IMR-90 (cell line): Measurements from ENCODE around the gene ROBO2. TPM values are rescaled to one million over a fixed set of nuclear protein-coding genes. Genes with fewer than 3 reads are reported as not detected.

Source experiments
- ATAC-seq: fragments of 200-7000 bp; cut with Tn5 transposase; 2 replicates; pipeline ENCODE4 v1.9.1; 2020; ENCODE audit warnings: low read depth, mild to moderate bottlenecking, moderate library complexity
- BruUV-seq: library from RNA; stranded (reverse); fragments of 400-500 nt; replicated peaks from 2 replicates; lab custom pipeline; 2021; lab: Mats Ljungman, UMichigan
- CTCF ChIA-PET: fragments of 300-600 bp; formaldehyde crosslinking; extraction: SDS; loops from one replicate; lab custom pipeline; 2021; ENCODE audit warnings: antibody characterized with exemption; lab: Yijun Ruan, JAX
- POLR2A ChIA-PET: fragments of 300-600 bp; sonication (Branson Sonifier 250); formaldehyde crosslinking; loops from one replicate; lab custom pipeline; 2022; ENCODE audit warnings: antibody characterized with exemption; ENCODE audit not compliant: unreplicated experiment; lab: Charles Lee
- DNase-seq: peaks from one replicate; pipeline ENCODE4 v3.0.0; 2013
- H2AFZ ChIP-seq: replicated peaks from 2 replicates; pipeline ENCODE3; 2013; ENCODE audit warnings: low read length, mild to moderate bottlenecking; ENCODE audit not compliant: poor library complexity
- H2AK5ac ChIP-seq: 2 replicates; pipeline ENCODE4 v1.6.1; 2013; ENCODE audit warnings: low read depth, low read length, inconsistent platforms
- H2AK9ac ChIP-seq: replicated peaks from 2 replicates; pipeline ENCODE3; 2013; ENCODE audit warnings: mild to moderate bottlenecking, low read depth, low read length, moderate library complexity; ENCODE audit not compliant: poor library complexity
- H2BK120ac ChIP-seq: 2 replicates; pipeline ENCODE4 v1.6.1; 2013; ENCODE audit warnings: low read depth, low read length, inconsistent platforms
- H2BK15ac ChIP-seq: 3 replicates; pipeline ENCODE4 v1.6.1; 2013; ENCODE audit warnings: low read depth, low read length, inconsistent platforms
- H2BK20ac ChIP-seq: 2 replicates; pipeline ENCODE4 v1.6.1; 2013; ENCODE audit warnings: low read depth, mild to moderate bottlenecking, inconsistent platforms, low read length, moderate library complexity
- H2BK5ac ChIP-seq: 2 replicates; pipeline ENCODE4 v1.6.1; 2013; ENCODE audit warnings: mild to moderate bottlenecking, low read depth, low read length, inconsistent platforms; ENCODE audit not compliant: poor library complexity, severe bottlenecking
- H3K14ac ChIP-seq: replicated peaks from 2 replicates; pipeline ENCODE4 v1.6.1; 2013; ENCODE audit warnings: low read depth, low read length, inconsistent platforms
- H3K18ac ChIP-seq: 2 replicates; pipeline ENCODE4 v1.6.1; 2013; ENCODE audit warnings: low read depth, low read length, control low read depth
- H3K23ac ChIP-seq: 2 replicates; pipeline ENCODE4 v1.6.1; 2013; ENCODE audit warnings: low read depth, low read length, inconsistent platforms
- H3K27ac ChIP-seq: 2 replicates; pipeline ENCODE4 v1.5.1; 2013; ENCODE audit warnings: mild to moderate bottlenecking, control low read depth, low read length; ENCODE audit not compliant: insufficient read depth
- H3K27me3 ChIP-seq: 2 replicates; pipeline ENCODE4 v1.6.1; 2013; ENCODE audit warnings: low read length; ENCODE audit not compliant: control insufficient read depth, insufficient read depth
- H3K36me3 ChIP-seq: 2 replicates; pipeline ENCODE4 v1.6.1; 2013; ENCODE audit warnings: low read length, mixed read lengths; ENCODE audit not compliant: control insufficient read depth, insufficient read depth
- H3K4ac ChIP-seq: 2 replicates; pipeline ENCODE4 v1.6.1; 2013; ENCODE audit warnings: low read depth, low read length, inconsistent platforms
- H3K4me1 ChIP-seq: 2 replicates; pipeline ENCODE4 v1.6.1; 2013; ENCODE audit warnings: low read length, mixed read lengths; ENCODE audit not compliant: control insufficient read depth, insufficient read depth
- H3K4me2 ChIP-seq: 2 replicates; pipeline ENCODE4 v1.6.1; 2013; ENCODE audit warnings: low read depth, mild to moderate bottlenecking, control low read depth, low read length, moderate library complexity
- H3K4me3 ChIP-seq: 2 replicates; pipeline ENCODE4 v1.5.1; 2013; ENCODE audit warnings: low read depth, mild to moderate bottlenecking, control low read depth, low read length, moderate library complexity; ENCODE audit not compliant: insufficient read depth
- H3K56ac ChIP-seq: 2 replicates; pipeline ENCODE4 v1.6.1; 2013; ENCODE audit warnings: low read length, inconsistent platforms; ENCODE audit not compliant: insufficient read depth; ENCODE audit errors: extremely low read depth
- H3K79me1 ChIP-seq, 2 experiments: 2 replicates each; pipeline ENCODE4 v1.6.1; 2013; ENCODE audit warnings: low read length in 2 of 2, inconsistent platforms in 1 of 2, low read depth in 1 of 2
- H3K9ac ChIP-seq: 2 replicates; pipeline ENCODE4 v1.6.1; 2013; ENCODE audit warnings: low read depth, low read length, control low read depth
- H3K9me1 ChIP-seq: 2 replicates; pipeline ENCODE4 v1.6.1; 2013; ENCODE audit warnings: low read length, inconsistent platforms; ENCODE audit not compliant: insufficient read depth
- H3K9me3 ChIP-seq: 2 replicates; pipeline ENCODE4 v1.6.1; 2013; ENCODE audit warnings: low read length; ENCODE audit not compliant: control insufficient read depth, insufficient read depth
- H4K20me1 ChIP-seq: 2 replicates; pipeline ENCODE4 v1.6.1; 2013; ENCODE audit warnings: low read length, inconsistent platforms; ENCODE audit not compliant: insufficient read depth
- H4K5ac ChIP-seq: 2 replicates; pipeline ENCODE4 v1.6.1; 2013; ENCODE audit warnings: mild to moderate bottlenecking, low read depth, low read length, control low read depth
- H4K8ac ChIP-seq, 2 experiments: 2 replicates each; pipeline ENCODE4 v1.6.1; 2013; ENCODE audit warnings: low read depth in 2 of 2, low read length in 2 of 2, control low read depth in 1 of 2, inconsistent platforms in 1 of 2
- H4K91ac ChIP-seq: 2 replicates; pipeline ENCODE4 v1.6.1; 2013; ENCODE audit warnings: low read depth, low read length, inconsistent platforms; ENCODE audit not compliant: insufficient read depth
- BHLHE40 ChIP-seq: fragments of 150-350 bp; IDR thresholded peaks from 2 replicates; pipeline ENCODE4 v1.6.1; 2016; ENCODE audit warnings: mild to moderate bottlenecking, low read depth, low read length
- CEBPB ChIP-seq: IDR thresholded peaks from 2 replicates; pipeline ENCODE4 v1.6.1; 2012; ENCODE audit warnings: low read depth, low read length, improper control_type of control experiment
- CHD1 ChIP-seq: IDR thresholded peaks from 2 replicates; pipeline ENCODE4 v1.6.1; 2012; ENCODE audit warnings: low read depth, low read length, improper control_type of control experiment
- CTCF ChIP-seq: conservative IDR thresholded peaks from 2 replicates; pipeline ENCODE4 v1.5.1; 2012; ENCODE audit warnings: mild to moderate bottlenecking, low read depth, low read length, improper control_type of control experiment
- FOS ChIP-seq: fragments of 150-350 bp; IDR thresholded peaks from 2 replicates; pipeline ENCODE4 v1.6.1; 2016; ENCODE audit warnings: low read depth, low read length
- MAFK ChIP-seq: IDR thresholded peaks from 2 replicates; pipeline ENCODE4 v1.6.1; 2012; ENCODE audit warnings: low read depth, low read length, improper control_type of control experiment
- MAZ ChIP-seq: IDR thresholded peaks from 2 replicates; pipeline ENCODE4 v1.6.1; 2012; ENCODE audit warnings: low read depth, mild to moderate bottlenecking, low read length, improper control_type of control experiment, moderate library complexity, borderline replicate concordance
- MXI1 ChIP-seq: IDR thresholded peaks from 2 replicates; pipeline ENCODE4 v1.6.1; 2012; ENCODE audit warnings: low read depth, mild to moderate bottlenecking, low read length, moderate library complexity, borderline replicate concordance
- NFE2L2 ChIP-seq: fragments of 150-350 bp; IDR thresholded peaks from 2 replicates; pipeline ENCODE4 v1.6.1; 2016; ENCODE audit warnings: low read depth, mild to moderate bottlenecking, low read length
- POLR2A ChIP-seq: IDR thresholded peaks from 2 replicates; pipeline ENCODE4 v1.6.1; 2012; ENCODE audit warnings: mild to moderate bottlenecking, low read depth, low read length
- RAD21 ChIP-seq: IDR thresholded peaks from 2 replicates; pipeline ENCODE4 v1.6.1; 2012; ENCODE audit warnings: low read length, improper control_type of control experiment
- RCOR1 ChIP-seq: IDR thresholded peaks from 2 replicates; pipeline ENCODE4 v1.6.1; 2012; ENCODE audit warnings: mild to moderate bottlenecking, low read length, improper control_type of control experiment; ENCODE audit not compliant: insufficient replicate concordance
- RFX5 ChIP-seq: IDR thresholded peaks from 2 replicates; pipeline ENCODE4 v1.8.0; 2012; ENCODE audit warnings: low read depth, mild to moderate bottlenecking, low read length, moderate library complexity
- SMC3 ChIP-seq: fragments of 150-350 bp; IDR thresholded peaks from 2 replicates; pipeline ENCODE4 v1.6.1; 2016; ENCODE audit warnings: low read depth, mild to moderate bottlenecking, antibody characterized with exemption, low read length, moderate library complexity
- WGBS, 2 experiments: methylation state at CpG; one replicate each; pipeline versions ENCODE4 v1.1.5 to v1.1.7; 2013; ENCODE audit warnings: missing lambda C conversion rate in 2 of 2; ENCODE audit not compliant: insufficient read length in 1 of 2; ENCODE audit errors: extremely low coverage in 2 of 2; 5-methylcytosine and 5-hydroxymethylcytosine counted together
- dilution Hi-C: fragments of 300-500 bp; cut with HindIII; formaldehyde crosslinking; loops from one replicate; pipeline ENCODE4 v1.14.3; 2018; ENCODE audit warnings: low sequenced_read_pairs; ENCODE audit not compliant: unreplicated experiment
- in situ Hi-C: fragments of 300-500 bp; cut with MboI; formaldehyde crosslinking; loops from 3 replicates; pipeline ENCODE4 v1.14.3; 2019; ENCODE audit warnings: low sequenced_read_pairs, inconsistent platforms, mixed read lengths
- intact Hi-C: fragments of 100-400 bp; cut with micrococcal nuclease; formaldehyde crosslinking; loops from 2 replicates; pipeline ENCODE4 v1.10.0; 2022
- polyA plus RNA-seq, 3 experiments: library from polyadenylated mRNA; depleted of rRNA; stranded (reverse); fragments of >200 nt; gene quantifications; 2 replicates each; pipeline ENCODE4 v1.2.3, GENCODE V29; 2012; ENCODE audit warnings: low replicate concordance in 1 of 3
- total RNA-seq: library from RNA; depleted of rRNA; stranded (reverse); fragments of >200 nt; gene quantifications from 2 replicates; pipeline ENCODE4 v1.2.3, GENCODE V29; 2012
- TF ChIP-seq, protein P1 (sequence below): fragments of 150-350 bp; IDR thresholded peaks from 2 replicates; pipeline ENCODE4 v1.6.1; 2016; ENCODE audit warnings: low read depth, mild to moderate bottlenecking, low read length, moderate library complexity, borderline replicate concordance
- TF ChIP-seq, protein P2 (sequence below): fragments of 150-350 bp; IDR thresholded peaks from 2 replicates; pipeline ENCODE4 v1.6.1; 2017; ENCODE audit warnings: mild to moderate bottlenecking, antibody characterized with exemption, low read length, low read depth

ROBO2 gene
- total and polyA plus RNA-seq, 2 of the 4 experiments (the other 2 are of a cell fraction): 9.3 to 14.5 TPM

- ATAC-seq: no peak
- no peak overlapping the region for H4K8ac ChIP-seq
- no peak overlapping the region for H3K56ac ChIP-seq
- no peak overlapping the region for H2BK5ac ChIP-seq
- H3K14ac ChIP-seq: no peak overlapping the region
- dilution Hi-C loops (no loop called here), in situ Hi-C loops (no loop called here), intact Hi-C loops (no loop called here)
- no peak overlapping the region for H4K91ac ChIP-seq
- H3K18ac ChIP-seq: no peak overlapping the region
- ChIA-PET POLR2A (no interaction called here), CTCF (no interaction called here)
- DNase-seq: no peak
- H3K4ac ChIP-seq: no peak overlapping the region
- H2AFZ ChIP-seq: no peak overlapping the region
- H3K9me3 ChIP-seq: no peaks in the 10 kb centered on the region
- no peaks in the 10 kb centered on the region for H3K79me1 ChIP-seq
- 21 to 100% methylated on average over 1 to 2 of the region's 12 CpGs for WGBS, 2 experiments
- H2AK9ac ChIP-seq: no peak overlapping the region
- no peak overlapping the region for H2BK120ac ChIP-seq
- no peaks in the 10 kb centered on the region for H4K20me1 ChIP-seq
- no peaks in the 10 kb centered on the region for H3K9me1 ChIP-seq
- H3K4me1 ChIP-seq: no peaks in the 10 kb centered on the region
- no peak overlapping the region for H3K4me3 ChIP-seq
- no peak overlapping the region for H3K9ac ChIP-seq
- H4K5ac ChIP-seq: no peak overlapping the region
- H2AK5ac ChIP-seq: no peak overlapping the region
- no peaks in the 10 kb centered on the region for H3K27me3 ChIP-seq
- H2BK20ac ChIP-seq: no peak overlapping the region
- no peak overlapping the region for H3K4me2 ChIP-seq
- no peak overlapping the region for H3K27ac ChIP-seq
- no peak overlapping the region for H2BK15ac ChIP-seq
- H3K23ac ChIP-seq: no peak overlapping the region
- TF ChIP-seq RCOR1 (no peak), CHD1 (no peak), RAD21 (no peak), POLR2A (no peak), NFE2L2 (no peak), MXI1 (no peak), BHLHE40 (no peak), MAFK (no peak), MAZ (no peak), SMC3 (no peak), FOS (no peak), CTCF (no peak), CEBPB (no peak), RFX5 (no peak)
- TF ChIP-seq, protein P1, sequence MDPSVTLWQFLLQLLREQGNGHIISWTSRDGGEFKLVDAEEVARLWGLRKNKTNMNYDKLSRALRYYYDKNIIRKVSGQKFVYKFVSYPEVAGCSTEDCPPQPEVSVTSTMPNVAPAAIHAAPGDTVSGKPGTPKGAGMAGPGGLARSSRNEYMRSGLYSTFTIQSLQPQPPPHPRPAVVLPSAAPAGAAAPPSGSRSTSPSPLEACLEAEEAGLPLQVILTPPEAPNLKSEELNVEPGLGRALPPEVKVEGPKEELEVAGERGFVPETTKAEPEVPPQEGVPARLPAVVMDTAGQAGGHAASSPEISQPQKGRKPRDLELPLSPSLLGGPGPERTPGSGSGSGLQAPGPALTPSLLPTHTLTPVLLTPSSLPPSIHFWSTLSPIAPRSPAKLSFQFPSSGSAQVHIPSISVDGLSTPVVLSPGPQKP: no peak
- TF ChIP-seq, protein P2, sequence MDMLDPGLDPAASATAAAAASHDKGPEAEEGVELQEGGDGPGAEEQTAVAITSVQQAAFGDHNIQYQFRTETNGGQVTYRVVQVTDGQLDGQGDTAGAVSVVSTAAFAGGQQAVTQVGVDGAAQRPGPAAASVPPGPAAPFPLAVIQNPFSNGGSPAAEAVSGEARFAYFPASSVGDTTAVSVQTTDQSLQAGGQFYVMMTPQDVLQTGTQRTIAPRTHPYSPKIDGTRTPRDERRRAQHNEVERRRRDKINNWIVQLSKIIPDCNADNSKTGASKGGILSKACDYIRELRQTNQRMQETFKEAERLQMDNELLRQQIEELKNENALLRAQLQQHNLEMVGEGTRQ: no peak
- BruUV-seq: no TSS peak
- no peaks in the 10 kb centered on the region for H3K36me3 ChIP-seq
Observed at GRCh38 chr3:77079988-77080610, 40.2 kb downstream of the ROBO2 start.
